HG03558 (cell line): Measurements from ENCODE around the gene TBCB.
A peak's percentile ranks its signal among the peaks of the same experiment; 100 is the strongest.
"Not testable (repeated sequence)": the region's sequence is repeated elsewhere in the genome, so short reads cannot be mapped to it uniquely, and the experiment has no call there.

ENCODE experiments used
- ATAC-seq: cut with Tn5 transposase; IDR thresholded peaks from one replicate; pipeline ENCODE4 v1.9.1; 2021; ENCODE audit warnings: moderate number of reproducible peaks; ENCODE audit not compliant: unreplicated experiment; ENCODE audit errors: extremely low read depth

The TBCB gene

GRCh38 chr19:36128392-36128736 is 13.1 kb downstream of the TBCB start:
- no peak for ATAC-seq

DNA sequence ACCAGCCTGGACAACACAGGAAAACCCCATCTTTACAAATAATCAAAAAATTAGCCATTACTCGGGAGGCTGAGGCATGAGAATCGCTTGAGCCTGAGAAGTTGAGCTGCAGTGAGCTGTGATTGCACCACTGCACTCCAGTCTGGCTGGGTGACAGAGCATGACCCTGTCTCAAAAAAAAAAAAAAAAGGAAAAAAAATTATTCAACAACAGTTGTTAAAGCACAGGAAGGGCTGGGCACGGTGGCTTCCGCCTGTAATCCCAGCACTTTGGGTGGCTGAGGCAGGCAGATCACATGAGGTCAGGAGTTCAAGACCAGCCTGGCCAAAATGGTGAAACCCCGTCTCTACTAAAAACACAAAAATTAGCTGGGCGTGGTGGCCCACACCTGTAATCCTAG is 16.0 kb downstream of the TBCB start:
- not testable (repeated sequence) for ATAC-seq

GRCh38 chr19:36134867-36135266 is 19.6 kb downstream of the TBCB start:
- ATAC-seq = not testable (repeated sequence)

- no peak for ATAC-seq
These were observed 21.9 kb downstream of the TBCB start for GRCh38 chr19:36136964-36137686.

GRCh38 chr19:36139120-36139472 is 23.8 kb downstream of the TBCB start:
- no peak for ATAC-seq

DNA sequence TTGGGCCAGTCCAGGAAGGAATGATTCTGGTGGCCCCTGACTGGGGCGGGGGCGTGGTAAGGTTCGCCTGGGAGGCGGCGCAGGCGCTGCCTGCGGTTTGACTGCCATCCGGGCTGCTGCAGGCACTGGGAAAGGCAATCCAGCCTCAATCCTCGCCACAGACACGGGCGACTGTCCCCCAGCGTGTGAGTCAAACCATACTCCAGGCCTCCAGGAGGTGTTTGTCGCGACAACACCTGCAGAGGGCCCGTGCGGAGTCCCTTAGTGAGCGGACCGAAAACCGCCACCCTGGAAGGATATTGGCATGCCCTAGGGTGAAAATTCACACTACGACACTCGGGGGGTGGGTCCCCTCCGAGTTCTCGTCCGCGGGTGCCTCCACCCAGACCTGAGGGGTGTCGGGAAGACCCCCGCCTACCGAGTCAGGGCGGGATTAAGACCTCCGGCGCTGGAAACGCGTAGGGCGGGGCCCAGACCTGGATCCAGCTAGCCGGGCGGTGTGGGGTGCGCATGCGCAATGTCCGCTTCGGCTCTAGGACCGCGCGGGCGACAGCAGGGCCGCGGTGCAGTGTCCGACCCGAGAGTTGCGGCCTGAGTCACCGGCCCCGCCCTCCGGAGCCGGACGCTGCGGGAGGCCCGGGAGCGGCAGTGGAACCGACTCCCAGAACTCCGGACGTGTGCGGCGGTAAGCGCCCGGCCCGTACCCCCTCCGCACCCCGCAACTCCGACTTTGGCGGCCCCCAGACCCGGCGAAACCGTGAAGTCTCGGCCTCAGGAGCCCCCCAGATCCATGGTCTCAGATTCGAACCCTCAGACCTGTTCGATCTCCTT is 24.4 kb downstream of the TBCB start, which contains the start of gene CAPNS1:
CAPNS1 (plus strand) TSS at position 594 of the 831 bp plus-strand sequence. CDS start 946 bp downstream, outside the sequence.
- ATAC-seq = peak; percentile 57

DNA sequence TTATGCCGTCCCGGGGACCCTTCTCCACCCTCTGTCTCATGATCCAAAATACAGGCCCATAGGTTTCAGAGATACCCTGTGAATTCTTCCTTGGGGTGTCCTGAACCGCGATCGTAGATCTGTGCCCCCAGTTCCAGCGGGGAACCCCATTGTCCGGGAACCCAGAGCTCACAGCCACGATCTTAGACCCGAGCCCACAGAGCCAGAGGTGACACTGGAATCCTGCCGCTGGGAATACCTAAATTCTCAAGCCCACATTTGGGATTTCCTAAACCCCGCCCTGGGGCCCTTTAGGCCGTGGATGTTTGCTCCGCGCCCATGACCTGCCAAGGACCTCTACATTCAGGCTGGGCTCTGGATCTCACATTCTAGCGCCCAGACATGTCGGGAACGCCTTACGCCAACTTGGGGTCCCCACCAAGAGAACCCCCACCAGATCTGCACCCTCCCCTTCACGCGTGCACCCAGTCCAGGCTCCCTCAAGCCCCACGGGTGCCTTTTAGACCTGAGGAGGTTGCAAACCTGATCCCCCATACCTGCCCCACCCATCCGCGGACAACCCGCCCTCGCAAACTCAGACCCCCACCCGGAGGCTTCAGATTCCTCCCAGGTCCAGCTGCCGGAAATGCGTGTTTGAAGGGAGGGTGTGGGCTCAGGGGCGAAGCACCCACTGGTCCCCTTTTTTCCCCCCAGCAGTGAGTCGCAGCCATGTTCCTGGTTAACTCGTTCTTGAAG is 25.2 kb downstream of the TBCB start:
- no peak for ATAC-seq

- ATAC-seq = no peak
These were observed 26.0 kb downstream of the TBCB start for GRCh38 chr19:36141039-36141927.

DNA sequence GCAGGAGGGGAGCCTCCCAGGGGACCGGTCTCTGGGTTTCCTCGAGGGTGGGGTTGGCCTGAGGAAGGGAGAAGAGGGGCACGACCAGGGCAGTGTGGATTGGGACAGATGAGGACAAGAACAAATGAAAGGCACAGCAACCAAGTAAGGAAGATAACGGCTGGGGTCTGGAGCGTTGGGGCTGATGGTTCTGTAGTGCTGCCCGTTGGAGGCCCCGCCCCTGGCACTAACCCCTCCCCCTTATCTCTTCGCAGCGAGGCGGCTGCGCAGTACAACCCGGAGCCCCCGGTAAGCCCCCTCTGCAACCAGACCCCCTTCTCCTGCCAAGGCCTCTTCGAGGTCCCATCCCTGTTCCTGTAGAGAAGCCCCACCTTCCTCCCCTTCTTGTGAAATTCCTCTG is 26.8 kb downstream of the TBCB start:
- ATAC-seq = no peak

DNA sequence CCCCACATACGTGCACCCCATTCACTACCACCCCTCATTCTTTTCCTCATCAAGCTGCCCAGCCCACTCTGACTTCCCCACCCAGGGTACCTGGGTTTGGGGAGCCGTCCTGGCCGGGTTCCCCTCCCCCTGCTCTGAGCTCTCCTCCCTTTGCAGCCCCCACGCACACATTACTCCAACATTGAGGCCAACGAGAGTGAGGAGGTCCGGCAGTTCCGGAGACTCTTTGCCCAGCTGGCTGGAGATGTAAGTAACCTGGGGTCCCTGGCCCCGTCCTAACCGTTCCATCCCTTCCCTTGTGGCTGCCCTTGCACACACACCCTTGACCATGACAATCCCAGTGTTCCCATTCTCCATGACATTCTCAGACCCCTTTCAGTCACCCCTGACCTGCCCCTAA is 27.2 kb downstream of the TBCB start:
- ATAC-seq = no peak

GRCh38 chr19:36144624-36145023 is 29.4 kb downstream of the TBCB start:
- no peak for ATAC-seq

DNA sequence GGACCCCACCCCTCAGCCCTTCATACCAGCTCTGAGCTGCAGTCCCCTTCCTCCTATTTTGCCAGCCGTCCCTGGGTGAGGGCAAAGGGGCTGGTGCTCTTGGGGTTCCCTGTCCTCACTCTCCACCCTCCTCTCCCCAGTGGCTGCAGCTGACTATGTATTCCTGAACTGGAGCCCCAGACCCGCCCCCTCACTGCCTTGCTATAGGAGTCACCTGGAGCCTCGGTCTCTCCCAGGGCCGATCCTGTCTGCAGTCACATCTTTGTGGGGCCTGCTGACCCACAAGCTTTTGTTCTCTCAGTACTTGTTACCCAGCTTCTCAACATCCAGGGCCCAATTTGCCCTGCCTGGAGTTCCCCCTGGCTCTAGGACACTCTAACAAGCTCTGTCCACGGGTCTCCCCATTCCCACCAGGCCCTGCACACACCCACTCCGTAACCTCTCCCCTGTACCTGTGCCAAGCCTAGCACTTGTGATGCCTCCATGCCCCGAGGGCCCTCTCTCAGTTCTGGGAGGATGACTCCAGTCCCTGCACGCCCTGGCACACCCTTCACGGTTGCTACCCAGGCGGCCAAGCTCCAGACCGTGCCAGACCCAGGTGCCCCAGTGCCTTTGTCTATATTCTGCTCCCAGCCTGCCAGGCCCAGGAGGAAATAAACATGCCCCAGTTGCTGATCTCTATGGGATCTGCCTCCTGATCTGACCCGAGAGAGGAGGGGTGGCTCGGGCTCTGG is 34.6 kb downstream of the TBCB start:
- ATAC-seq = no peak

DNA sequence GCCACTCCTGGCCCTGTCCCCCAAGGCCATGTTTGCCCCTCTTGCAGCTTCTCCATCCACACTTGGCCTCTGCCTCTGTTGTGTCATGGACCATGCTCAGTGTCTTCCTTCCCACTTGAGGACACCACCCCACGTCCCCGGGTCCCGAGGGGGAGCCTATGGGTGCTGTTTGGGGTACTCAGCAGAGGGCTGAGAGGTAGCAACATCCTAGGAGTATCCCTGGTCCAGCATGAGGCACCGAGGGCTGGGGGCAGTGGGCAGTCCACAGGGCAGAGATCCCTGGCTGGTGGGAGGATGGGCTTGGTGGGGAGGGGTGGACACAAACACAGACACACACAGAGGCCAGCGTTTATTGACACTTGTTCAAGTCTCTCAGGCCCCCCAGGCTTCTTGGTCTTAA is 35.3 kb downstream of the TBCB start:
- no peak for ATAC-seq

DNA sequence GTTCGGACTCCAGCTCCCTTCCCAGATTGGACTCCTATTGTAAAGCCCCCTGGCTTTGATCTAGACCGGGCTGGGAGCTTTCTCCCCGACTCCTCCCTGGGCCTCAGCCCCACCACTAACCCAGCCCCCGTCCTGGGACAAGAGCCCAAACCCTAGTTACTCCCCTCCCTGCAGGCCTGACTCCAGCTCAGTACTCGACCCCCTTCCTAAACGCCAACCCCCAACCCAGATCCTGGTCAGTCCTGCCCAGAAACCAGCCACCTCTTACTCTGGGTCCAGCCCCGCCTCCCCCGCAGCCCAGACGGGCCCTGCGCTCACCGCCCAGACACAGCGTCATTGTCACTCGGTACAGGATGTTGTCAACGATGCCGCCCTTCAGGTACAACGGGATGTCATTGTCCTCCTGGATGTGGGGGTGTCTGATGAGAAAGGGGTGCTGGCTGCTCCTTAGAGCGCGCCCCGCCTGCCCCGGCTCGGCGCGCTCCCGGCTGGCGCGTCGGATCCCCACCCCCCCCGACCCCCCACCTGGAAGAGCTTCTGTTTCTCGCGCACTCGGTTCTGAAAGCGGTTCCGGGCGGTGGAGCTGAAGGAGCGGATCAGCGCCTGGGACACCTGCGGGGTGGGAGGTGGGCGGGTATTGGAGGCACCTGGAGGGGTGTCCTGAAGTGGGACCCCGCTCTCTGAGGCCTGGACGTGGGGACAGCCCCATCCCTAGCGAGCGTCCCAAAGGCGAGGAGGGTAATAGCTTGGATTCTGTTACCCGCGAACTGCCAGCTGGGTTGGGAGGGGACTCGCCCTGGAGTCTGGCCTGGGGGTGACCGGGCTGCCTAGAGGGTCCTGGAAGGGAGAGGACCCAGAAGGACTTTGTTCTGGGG is 36.1 kb downstream of the TBCB start:
- no peak for ATAC-seq

GRCh38 chr19:36152019-36152351 is 36.7 kb downstream of the TBCB start:
- no peak for ATAC-seq

GRCh38 chr19:36152352-36153091 is 37.3 kb downstream of the TBCB start, which contains the start of gene COX7A1:
Gene COX7A1, minus strand, starts transcription at chr19:36152447. Its CDS starts 40 bp downstream, at chr19:36152407.
- ATAC-seq = no peak

DNA sequence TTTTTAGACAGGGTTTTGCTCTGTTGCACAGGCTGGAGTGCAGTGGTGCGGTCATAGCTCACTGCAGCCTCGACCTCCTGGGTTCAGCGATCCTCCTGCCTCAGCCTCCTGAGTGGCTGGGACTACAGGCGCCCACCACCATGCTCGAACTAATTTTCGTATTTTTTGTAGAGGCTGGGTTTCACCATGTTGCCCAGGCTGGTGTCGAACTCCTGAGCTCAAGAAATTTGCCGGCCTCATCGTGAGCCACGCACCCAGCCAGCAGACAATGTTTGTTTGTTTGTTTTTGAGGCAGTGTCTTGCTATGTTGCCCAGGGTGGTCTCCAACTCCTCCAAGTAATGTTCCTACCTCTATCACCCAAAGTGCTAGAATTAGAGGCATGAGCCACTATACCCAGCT is 37.9 kb downstream of the TBCB start:
- no peak for ATAC-seq
